Measurements from ENCODE around the gene NGLY1.

DNA sequence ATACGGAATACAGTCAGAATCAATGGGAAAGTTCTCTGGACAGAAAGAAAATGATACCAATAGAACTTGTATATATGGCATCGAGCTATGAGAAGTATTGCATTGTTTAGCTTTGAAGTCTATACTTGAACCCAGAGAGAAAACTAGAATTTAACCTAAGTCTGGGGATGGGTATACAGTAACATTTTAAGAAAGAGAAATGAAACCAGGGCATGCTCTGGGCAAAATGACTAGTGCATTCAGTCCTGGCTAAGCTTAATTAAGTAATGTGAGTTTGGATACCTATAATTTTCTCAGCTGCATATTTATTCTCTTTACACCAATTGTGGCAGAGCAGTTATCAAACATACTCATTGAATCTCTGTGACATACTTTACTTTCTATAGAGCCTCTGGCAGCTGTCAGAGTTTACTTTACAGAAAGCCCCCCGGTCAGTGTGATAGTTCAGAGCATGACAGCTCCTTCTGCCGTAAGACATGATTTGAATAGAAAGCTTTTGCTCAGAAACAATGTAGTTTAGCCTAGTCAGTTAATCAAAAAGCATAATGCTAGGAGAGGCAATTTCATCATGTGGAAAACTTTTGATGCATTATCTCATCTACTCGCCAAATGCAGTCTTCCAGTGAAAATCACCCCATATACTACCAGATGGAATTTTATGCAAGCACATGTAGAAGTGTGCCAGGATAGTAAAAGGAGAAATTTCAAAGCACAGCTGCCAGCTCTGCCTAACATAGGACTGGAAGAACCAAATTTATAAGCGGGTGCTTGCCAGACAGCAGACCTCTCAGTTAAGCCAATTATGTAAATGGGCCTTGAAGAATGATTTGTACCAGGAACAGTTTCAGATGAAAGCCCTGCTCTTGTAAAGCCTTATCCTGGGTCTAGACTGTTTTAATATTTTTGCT, 47.4 kb upstream of the NGLY1 start:
- TF ChIP-seq, protein P1, sequence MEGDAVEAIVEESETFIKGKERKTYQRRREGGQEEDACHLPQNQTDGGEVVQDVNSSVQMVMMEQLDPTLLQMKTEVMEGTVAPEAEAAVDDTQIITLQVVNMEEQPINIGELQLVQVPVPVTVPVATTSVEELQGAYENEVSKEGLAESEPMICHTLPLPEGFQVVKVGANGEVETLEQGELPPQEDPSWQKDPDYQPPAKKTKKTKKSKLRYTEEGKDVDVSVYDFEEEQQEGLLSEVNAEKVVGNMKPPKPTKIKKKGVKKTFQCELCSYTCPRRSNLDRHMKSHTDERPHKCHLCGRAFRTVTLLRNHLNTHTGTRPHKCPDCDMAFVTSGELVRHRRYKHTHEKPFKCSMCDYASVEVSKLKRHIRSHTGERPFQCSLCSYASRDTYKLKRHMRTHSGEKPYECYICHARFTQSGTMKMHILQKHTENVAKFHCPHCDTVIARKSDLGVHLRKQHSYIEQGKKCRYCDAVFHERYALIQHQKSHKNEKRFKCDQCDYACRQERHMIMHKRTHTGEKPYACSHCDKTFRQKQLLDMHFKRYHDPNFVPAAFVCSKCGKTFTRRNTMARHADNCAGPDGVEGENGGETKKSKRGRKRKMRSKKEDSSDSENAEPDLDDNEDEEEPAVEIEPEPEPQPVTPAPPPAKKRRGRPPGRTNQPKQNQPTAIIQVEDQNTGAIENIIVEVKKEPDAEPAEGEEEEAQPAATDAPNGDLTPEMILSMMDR (IDR thresholded peaks at IDR 0.05), result no peak
- no peak for TF ChIP-seq POLR2A (IDR thresholded peaks at IDR 0.05)
